OCI-LY1 (cell line): ENCODE results near the gene SENP3.
A peak's percentile ranks its signal among the peaks of the same experiment; 100 is the strongest.

Source experiments
- H2AFZ ChIP-seq: fragments of 200-600 bp; sonication (generic), shearing (Covaris generic); 2 replicates; pipeline ENCODE4 v1.6.0; 2014; ENCODE audit warnings: antibody characterized with exemption, mild to moderate bottlenecking, low read length
- H3F3A ChIP-seq: fragments of 200-600 bp; sonication (generic), shearing (Covaris generic); 2 replicates; pipeline ENCODE4 v1.6.0; 2014; ENCODE audit warnings: mild to moderate bottlenecking, antibody characterized with exemption, low read length, moderate library complexity; ENCODE audit not compliant: insufficient read depth
- H3K27ac ChIP-seq: fragments of 200-600 bp; sonication (generic); 2 replicates; pipeline ENCODE4 v1.5.1; 2014; ENCODE audit warnings: low read length, mixed run types, mild to moderate bottlenecking, low read depth; ENCODE audit not compliant: poor library complexity, severe bottlenecking
- H3K27me3 ChIP-seq: fragments of 200-600 bp; sonication (generic); 2 replicates; pipeline ENCODE4 v1.6.0; 2014; ENCODE audit warnings: antibody characterized with exemption, mild to moderate bottlenecking, low read length, moderate library complexity; ENCODE audit not compliant: insufficient read depth
- H3K36me3 ChIP-seq: fragments of 200-600 bp; sonication (generic); 2 replicates; pipeline ENCODE4 v1.6.1; 2014; ENCODE audit warnings: mild to moderate bottlenecking, antibody characterized with exemption, low read length, moderate library complexity, mixed read lengths; ENCODE audit not compliant: insufficient read depth
- H3K4me1 ChIP-seq: fragments of 200-600 bp; sonication (generic); 2 replicates; pipeline ENCODE4 v1.5.1; 2014; ENCODE audit warnings: mild to moderate bottlenecking, low read length, moderate library complexity; ENCODE audit not compliant: insufficient read depth, severe bottlenecking
- H3K4me2 ChIP-seq: fragments of 200-600 bp; sonication (generic), shearing (Covaris generic); 2 replicates; pipeline ENCODE4 v1.6.1; 2014; ENCODE audit warnings: low read length
- H3K4me3 ChIP-seq: fragments of 200-600 bp; sonication (generic); 2 replicates; pipeline ENCODE4 v1.5.1; 2014; ENCODE audit warnings: low read length, low read depth, mild to moderate bottlenecking, mixed read lengths; ENCODE audit not compliant: poor library complexity, severe bottlenecking
- H3K79me2 ChIP-seq: fragments of 200-600 bp; shearing (Covaris generic); 2 replicates; pipeline ENCODE4 v1.6.1; 2016; ENCODE audit warnings: mixed run types, low read length, mixed read lengths; ENCODE audit not compliant: insufficient read depth
- H3K9ac ChIP-seq: fragments of 200-600 bp; sonication (generic), shearing (Covaris generic); 2 replicates; pipeline ENCODE4 v1.6.1; 2014; ENCODE audit warnings: mild to moderate bottlenecking, low read length, mixed read lengths
- H3K9me2 ChIP-seq: fragments of 200-600 bp; sonication (generic), shearing (Covaris generic); 2 replicates; pipeline ENCODE4 v1.6.1; 2014; ENCODE audit warnings: low read depth, mild to moderate bottlenecking, low read length, mixed read lengths
- H3K9me3 ChIP-seq: fragments of 200-600 bp; shearing (Covaris generic); 2 replicates; pipeline ENCODE4 v1.6.1; 2014; ENCODE audit warnings: low read length, mixed read lengths
- H4K20me1 ChIP-seq: fragments of 200-600 bp; sonication (generic), shearing (Covaris generic); 2 replicates; pipeline ENCODE4 v1.6.0; 2016; ENCODE audit warnings: mild to moderate bottlenecking, low read length; ENCODE audit not compliant: insufficient read depth
- EZH2 ChIP-seq: fragments of 200-600 bp; sonication (generic), shearing (Covaris generic); IDR thresholded peaks from 2 replicates; pipeline ENCODE4 v1.8.0; 2017; ENCODE audit warnings: borderline replicate concordance, mixed run types, mild to moderate bottlenecking, antibody characterized with exemption, low read length, moderate library complexity, mixed read lengths
- TF ChIP-seq, protein P1 (sequence below): fragments of 200-600 bp; sonication (generic), shearing (Covaris generic); IDR thresholded peaks from 2 replicates; pipeline ENCODE4 v1.5.1; 2017; ENCODE audit warnings: mild to moderate bottlenecking, antibody characterized with exemption, low read length, moderate library complexity, mixed read lengths

The SENP3 gene

DNA sequence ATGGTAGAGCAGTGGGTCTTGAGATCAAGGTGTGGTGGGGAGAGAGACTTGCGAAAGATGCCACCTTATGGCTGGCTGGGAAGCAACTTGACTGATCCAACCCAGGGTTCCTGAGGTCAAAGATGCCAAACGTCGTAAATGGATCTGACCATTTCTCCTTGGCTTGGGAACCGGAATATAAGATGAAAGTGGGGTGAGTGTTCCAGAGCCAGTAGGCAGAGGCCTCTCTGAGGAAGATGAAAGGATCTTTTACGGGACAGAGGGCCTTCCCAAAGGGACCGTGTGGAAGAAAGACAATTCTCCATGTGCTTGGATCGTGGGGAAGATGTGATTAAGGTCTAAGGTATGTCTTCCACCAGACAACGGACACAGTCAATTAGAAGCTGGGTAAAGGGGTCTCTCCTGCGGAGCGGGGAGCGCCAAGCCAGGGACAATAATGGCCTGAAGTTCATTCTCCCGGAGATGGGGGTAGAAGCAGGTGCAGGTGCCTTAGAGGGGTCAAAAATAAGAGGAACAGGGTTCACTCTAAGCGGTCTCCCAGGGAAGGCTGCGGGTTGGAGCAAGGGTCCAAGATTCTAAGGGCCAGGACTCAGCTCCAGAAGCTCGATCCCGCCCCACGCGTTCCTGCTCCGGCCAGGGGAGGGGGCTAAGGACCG lies 52.2 kb downstream of the SENP3 start:
- no peaks in the 10 kb centered on the region for H4K20me1 ChIP-seq
- TF ChIP-seq EZH2 = no peak
- TF ChIP-seq, protein P1, sequence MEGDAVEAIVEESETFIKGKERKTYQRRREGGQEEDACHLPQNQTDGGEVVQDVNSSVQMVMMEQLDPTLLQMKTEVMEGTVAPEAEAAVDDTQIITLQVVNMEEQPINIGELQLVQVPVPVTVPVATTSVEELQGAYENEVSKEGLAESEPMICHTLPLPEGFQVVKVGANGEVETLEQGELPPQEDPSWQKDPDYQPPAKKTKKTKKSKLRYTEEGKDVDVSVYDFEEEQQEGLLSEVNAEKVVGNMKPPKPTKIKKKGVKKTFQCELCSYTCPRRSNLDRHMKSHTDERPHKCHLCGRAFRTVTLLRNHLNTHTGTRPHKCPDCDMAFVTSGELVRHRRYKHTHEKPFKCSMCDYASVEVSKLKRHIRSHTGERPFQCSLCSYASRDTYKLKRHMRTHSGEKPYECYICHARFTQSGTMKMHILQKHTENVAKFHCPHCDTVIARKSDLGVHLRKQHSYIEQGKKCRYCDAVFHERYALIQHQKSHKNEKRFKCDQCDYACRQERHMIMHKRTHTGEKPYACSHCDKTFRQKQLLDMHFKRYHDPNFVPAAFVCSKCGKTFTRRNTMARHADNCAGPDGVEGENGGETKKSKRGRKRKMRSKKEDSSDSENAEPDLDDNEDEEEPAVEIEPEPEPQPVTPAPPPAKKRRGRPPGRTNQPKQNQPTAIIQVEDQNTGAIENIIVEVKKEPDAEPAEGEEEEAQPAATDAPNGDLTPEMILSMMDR = 0 out of 2 replicates have a peak, but pooled peaks have one; percentile 8
- H3K79me2 ChIP-seq = peaks cover 17% of the 10 kb centered on the region
- H3K27ac ChIP-seq = no peak overlapping the region
- H3K4me2 ChIP-seq = peak overlapping the region; percentile 99
- peaks cover 23% of the 10 kb centered on the region for H3K4me1 ChIP-seq
- H3K36me3 ChIP-seq = peaks cover 23% of the 10 kb centered on the region; the same call in 1 of the 2 replicates
- no peak overlapping the region for H2AFZ ChIP-seq
- no peaks in the 10 kb centered on the region for H3K9me3 ChIP-seq
- H3K9ac ChIP-seq = peak overlapping the region; percentile 86
- peak overlapping the region; percentile 99 for H3K4me3 ChIP-seq
- no peaks in the 10 kb centered on the region for H3K27me3 ChIP-seq
- H3K9me2 ChIP-seq = no peaks in the 10 kb centered on the region
- no peaks in the 10 kb centered on the region for H3F3A ChIP-seq

DNA sequence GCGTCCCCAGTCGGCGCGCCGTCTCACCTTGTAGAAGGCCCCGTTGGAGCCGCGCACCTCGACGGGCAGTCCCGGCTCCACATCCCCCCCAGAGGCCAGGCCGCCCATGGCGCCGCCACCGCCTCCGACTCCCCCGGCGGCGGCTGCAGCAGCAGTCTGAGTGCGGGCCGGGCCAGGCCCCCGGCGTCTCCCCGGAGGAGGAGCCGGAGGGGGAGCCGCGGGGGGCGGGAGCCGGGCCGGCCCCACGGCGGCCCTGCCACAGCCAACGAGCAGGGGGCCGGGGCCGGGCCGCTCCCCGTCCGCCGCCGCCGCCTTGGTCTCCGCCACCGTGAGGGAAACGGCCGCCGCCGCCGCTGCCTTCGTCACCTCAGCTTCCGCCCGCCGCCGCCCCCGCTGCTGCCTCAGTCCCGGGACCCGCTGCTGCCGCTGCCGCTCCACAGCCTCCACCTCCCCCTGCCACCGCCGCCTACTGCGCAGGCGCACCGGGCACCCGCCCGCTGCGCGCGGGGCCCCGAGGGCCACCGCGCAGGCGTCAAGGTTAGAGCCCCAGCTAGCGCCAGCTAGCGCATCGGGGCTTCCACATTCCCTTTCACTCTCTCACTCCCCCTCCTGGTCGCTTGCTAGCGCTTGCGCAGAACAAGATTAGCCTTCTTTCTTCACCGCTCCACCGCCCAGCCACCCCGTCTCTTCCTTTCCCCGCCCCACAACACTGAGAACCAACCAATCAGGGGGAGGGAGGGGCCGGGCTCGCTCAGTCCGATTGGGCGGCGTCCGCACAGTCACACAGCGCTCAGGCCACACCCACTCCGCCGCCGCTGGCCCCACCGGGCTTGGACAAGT lies 52.9 kb downstream of the SENP3 start, which contains the start of gene FXR2:
Gene FXR2 (minus strand): TSS at position 473 of the 840 bp plus-strand sequence. CDS start 365 bp downstream, at position 108.
- peak within 1 kb of the TSS; percentile 99 for H3K4me2 ChIP-seq
- H3K27me3 ChIP-seq = no peaks in the 10 kb centered on the region
- peak within 1 kb of the TSS; percentile 99 for H3K4me3 ChIP-seq
- no peaks in the 10 kb centered on the region for H3K9me2 ChIP-seq
- peaks cover 23% of the 10 kb centered on the region; the same call in 1 of the 2 replicates for H3K36me3 ChIP-seq
- H3F3A ChIP-seq = no peaks in the 10 kb centered on the region
- peaks cover 23% of the 10 kb centered on the region for H3K4me1 ChIP-seq
- H3K9ac ChIP-seq = peak within 1 kb of the TSS; percentile 86
- H3K79me2 ChIP-seq = peaks cover 16% of the 10 kb centered on the region
- H2AFZ ChIP-seq = no peak within 1 kb of the TSS; the same call in 1 of the 2 replicates
- H4K20me1 ChIP-seq = no peaks in the 10 kb centered on the region
- no peaks in the 10 kb centered on the region for H3K9me3 ChIP-seq
- TF ChIP-seq, protein P1 = peak; percentile 56
- TF ChIP-seq EZH2 = no peak
- H3K27ac ChIP-seq = peak within 1 kb of the TSS; percentile 37

DNA sequence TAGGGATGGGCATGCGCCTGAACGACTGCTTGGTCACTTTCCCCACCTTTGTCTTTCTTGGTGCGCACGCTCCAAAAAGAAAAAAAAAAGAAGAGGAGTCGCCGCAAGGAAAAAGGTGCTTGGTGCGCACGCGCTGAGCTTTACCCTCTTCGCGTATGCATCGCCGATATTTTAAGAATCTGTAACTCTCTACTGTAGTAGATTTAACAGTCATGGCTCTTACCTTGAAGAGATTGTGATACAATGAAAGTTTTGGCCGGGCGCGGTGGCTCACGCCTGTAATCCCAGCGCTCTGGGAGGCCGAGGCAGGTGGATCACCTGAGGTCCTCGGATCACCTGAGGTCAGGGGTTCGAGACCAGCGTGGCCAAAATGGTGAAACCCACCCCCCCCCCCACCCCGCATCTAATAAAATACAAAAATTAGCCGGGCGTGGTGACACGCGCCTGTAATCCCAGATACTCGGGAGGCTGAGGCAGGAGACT lies 53.6 kb downstream of the SENP3 start:
- Histone ChIP-seq H3K36me3 (peaks cover 22% of the 10 kb centered on the region; the same call in 1 of the 2 replicates), H3K4me3 (peak overlapping the region; percentile 66), H3F3A (no peaks in the 10 kb centered on the region), H4K20me1 (no peaks in the 10 kb centered on the region), H3K4me2 (peak overlapping the region; percentile 83), H3K9me3 (no peaks in the 10 kb centered on the region), H2AFZ (no peak overlapping the region; the same call in 1 of the 2 replicates), H3K27me3 (no peaks in the 10 kb centered on the region), H3K4me1 (peaks cover 23% of the 10 kb centered on the region), H3K9ac (peak overlapping the region; percentile 52; the same call in 1 of the 2 replicates), H3K27ac (peak overlapping the region; percentile 37), H3K79me2 (peaks cover 16% of the 10 kb centered on the region), H3K9me2 (no peaks in the 10 kb centered on the region)
- TF ChIP-seq EZH2 = no peak
- TF ChIP-seq, protein P1 = no peak
